ENCODE measurements around the gene NKAIN2. TPM values are rescaled to one million over a fixed set of nuclear protein-coding genes. Genes with fewer than 3 reads are reported as not detected.

Gene NKAIN2
- total and polyA plus RNA-seq, 9 of the 15 experiments (the other 6 are each of a cell fraction or from before 2014, with no cell fraction given) = not detected

- DNase-seq (ENCODE audit: extremely low read depth in 1 of 4, low spot score in 3 of 4) (no peak), ATAC-seq (no peak), FAIRE-seq (no peak)
- H2AFZ ChIP-seq (ENCODE audit: low read depth, low read length) = no peak overlapping the region
- H3K4me2 ChIP-seq (ENCODE audit: insufficient read depth, low read length) = no peak overlapping the region
- no peaks in the 10 kb centered on the region for H3K79me2 ChIP-seq (ENCODE audit: control insufficient read depth, insufficient read depth, low read length)
- BruUV-seq (replicated peaks) = no TSS peak
- WGBS (ENCODE audit: insufficient coverage, low coverage, missing lambda C conversion rate) = 17% methylated on average over 20 of the region's 25 CpGs
- in situ Hi-C loops (cut with MboI) = no loop called here
- H3K9ac ChIP-seq (ENCODE audit: insufficient read depth in 1 of 2, low read depth in 2 of 2, low read length in 2 of 2) = no peak overlapping the region
- ChIA-PET CTCF (ENCODE audit: low intra/inter-chr PET ratio) (no interaction called here), POLR2A (no interaction called here)
- no peaks in the 10 kb centered on the region for H4K20me1 ChIP-seq (replicated peaks; ENCODE audit: control insufficient read depth, insufficient read depth, low read length)
- no peak for TF ChIP-seq DEAF1 (CRISPR knock-in tag; IDR thresholded peaks at IDR 0.05)
- no peak for TF ChIP-seq TCF3 (CRISPR knock-in tag; IDR thresholded peaks at IDR 0.05)
- TF ChIP-seq ZNF592 (IDR thresholded peaks at IDR 0.05) = no peak
- no peak for TF ChIP-seq RBM39 (optimal IDR thresholded peaks at IDR 0.05; ENCODE audit: low read depth, low read length)
- TF ChIP-seq CBX5 (IDR thresholded peaks at IDR 0.05; ENCODE audit: borderline replicate concordance, low read depth) = no peak
- TF ChIP-seq MECOM (CRISPR knock-in tag; IDR thresholded peaks at IDR 0.05) = no peak
- TF ChIP-seq E2F1 (CRISPR knock-in tag; IDR thresholded peaks at IDR 0.05) = no peak
- no peak for TF ChIP-seq HCFC1 (IDR thresholded peaks at IDR 0.05; ENCODE audit: low read depth, low read length)
- no peak for TF ChIP-seq HNRNPLL (IDR thresholded peaks at IDR 0.05; ENCODE audit: low read depth, low read length, poor library complexity, severe bottlenecking)
- TF ChIP-seq THRAP3 (IDR thresholded peaks at IDR 0.05; ENCODE audit: borderline replicate concordance) = no peak
- H3K27me3 ChIP-seq (ENCODE audit: control insufficient read depth in 2 of 2, insufficient read depth in 2 of 2, low read length in 2 of 2) = no peaks in the 10 kb centered on the region
- no peak overlapping the region for H3K27ac ChIP-seq (ENCODE audit: extremely low read depth, low read depth, low read length)
- H3K9me3 ChIP-seq (replicated peaks; ENCODE audit: control insufficient read depth, insufficient read depth, low read depth, low read length) = no peaks in the 10 kb centered on the region
- no peaks in the 10 kb centered on the region for H3K9me1 ChIP-seq (ENCODE audit: control insufficient read depth, insufficient read depth, low read length)
- H3K4me1 ChIP-seq (replicated peaks in 1 of 2; ENCODE audit: control insufficient read depth in 2 of 2, insufficient read depth in 2 of 2, low read length in 2 of 2) = no peaks in the 10 kb centered on the region
- intact Hi-C loops (cut with micrococcal nuclease) = loop anchor here (5.0 to 10.0 kb wide), 2 partner anchors 412 to 1051 kb away; no protein-coding TSS in a partner anchor
- H3K36me3 ChIP-seq (ENCODE audit: control insufficient read depth, insufficient read depth, low read length) = no peaks in the 10 kb centered on the region
- no peak overlapping the region for H3K4me3 ChIP-seq
Observed at GRCh38 chr6:123804014-123804786, 535 bp downstream of the NKAIN2 start.
